ENCODE measurements around the gene PSMC2. TPM values are rescaled to one million over a fixed set of nuclear protein-coding genes. Genes with fewer than 3 reads are reported as not detected.

The PSMC2 gene
- total RNA-seq, 1 experiment from 2014 or later, result 237 TPM

DNA sequence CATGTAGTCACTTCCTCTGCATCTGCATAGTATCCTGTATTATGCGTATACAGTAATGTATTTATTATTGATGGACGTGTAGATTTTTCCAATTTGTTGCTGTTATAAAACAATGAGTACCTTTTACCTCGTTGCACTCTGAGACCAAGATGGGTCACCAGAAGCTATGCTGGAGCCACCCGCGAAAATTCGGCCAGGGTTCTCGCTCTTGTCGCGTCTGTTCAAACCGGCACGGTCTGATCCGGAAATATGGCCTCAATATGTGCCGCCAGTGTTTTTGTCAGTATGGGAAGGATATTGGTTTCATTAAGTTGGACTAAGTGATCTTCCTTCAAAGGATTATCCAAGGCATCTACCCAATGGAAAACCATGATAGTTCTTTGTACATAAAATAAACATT, 1.0 kb downstream of the PSMC2 start:
- peaks cover 40% of the 10 kb centered on the region for H4K20me1 ChIP-seq (ENCODE audit: low read length)
- ATAC-seq, result no peak
- POLR2A ChIA-PET (ENCODE audit: unreplicated experiment), result no interaction called here
- H2AFZ ChIP-seq (ENCODE audit: low read length), result no peak overlapping the region
- intact Hi-C loops (cut with micrococcal nuclease), result loop anchor here (1.0 to 10.0 kb wide), 3 partner anchors 41 to 204 kb away; partner anchors contain the start of gene NAPEPLD
- CTCF ChIA-PET, result no interaction called here
- BruUV-seq (replicated peaks), result no TSS peak
- no peaks in the 10 kb centered on the region for H3K9me3 ChIP-seq (ENCODE audit: low read length)
- no peaks in the 10 kb centered on the region for H3K27me3 ChIP-seq (ENCODE audit: low read length)
- no peak for DNase-seq
- H3K36me3 ChIP-seq (ENCODE audit: low read depth, low read length), result peaks cover 13% of the 10 kb centered on the region; the same call in 1 of the 2 replicates
- TF ChIP-seq EZH2phosphoT487 (IDR thresholded peaks at IDR 0.05; ENCODE audit: borderline replicate concordance, low read length) (no peak), EZH2 (IDR thresholded peaks at IDR 0.05; ENCODE audit: low read length, unreplicated experiment) (no peak), CTCF (conservative IDR thresholded peaks at IDR 0.05; ENCODE audit: low read depth, low read length) (no peak)
- no peaks in the 10 kb centered on the region for H3F3A ChIP-seq (ENCODE audit: low read length, unreplicated experiment)
- no peaks in the 10 kb centered on the region for H3K9me2 ChIP-seq (replicated peaks; ENCODE audit: low read length)
- H3K79me2 ChIP-seq (ENCODE audit: low read length), result peaks cover 85% of the 10 kb centered on the region
- H3K9ac ChIP-seq (ENCODE audit: low read length), result peak overlapping the region; percentile 96
- peak overlapping the region; percentile 83 for H3K4me3 ChIP-seq (ENCODE audit: low read length)
- peaks cover 33% of the 10 kb centered on the region for H3K4me1 ChIP-seq (ENCODE audit: insufficient read depth, low read length)
- peak overlapping the region; percentile 90 for H3K4me2 ChIP-seq (ENCODE audit: low read length)
- no peak overlapping the region for H3K27ac ChIP-seq (ENCODE audit: low read length)

- H3F3A ChIP-seq (ENCODE audit: low read length, unreplicated experiment), result no peaks in the 10 kb centered on the region
- H3K9me2 ChIP-seq (replicated peaks; ENCODE audit: low read length), result no peaks in the 10 kb centered on the region
- no peak for ATAC-seq
- no peak overlapping the region for H3K27ac ChIP-seq (ENCODE audit: low read length)
- peaks cover 40% of the 10 kb centered on the region for H4K20me1 ChIP-seq (ENCODE audit: low read length)
- BruUV-seq (replicated peaks), result no TSS peak
- H3K27me3 ChIP-seq (ENCODE audit: low read length), result no peaks in the 10 kb centered on the region
- intact Hi-C loops (cut with micrococcal nuclease), result loop anchor here (1.0 to 10.0 kb wide), 3 partner anchors 42 to 204 kb away; partner anchors contain the start of gene NAPEPLD
- TF ChIP-seq EZH2phosphoT487 (IDR thresholded peaks at IDR 0.05; ENCODE audit: borderline replicate concordance, low read length) (no peak), EZH2 (IDR thresholded peaks at IDR 0.05; ENCODE audit: low read length, unreplicated experiment) (no peak), CTCF (conservative IDR thresholded peaks at IDR 0.05; ENCODE audit: low read depth, low read length) (no peak)
- H3K4me1 ChIP-seq (ENCODE audit: insufficient read depth, low read length), result peaks cover 33% of the 10 kb centered on the region
- POLR2A ChIA-PET (ENCODE audit: unreplicated experiment), result no interaction called here
- no peak for DNase-seq
- CTCF ChIA-PET, result no interaction called here
- H3K4me2 ChIP-seq (ENCODE audit: low read length), result peak overlapping the region; percentile 90
- peak overlapping the region; percentile 96 for H3K9ac ChIP-seq (ENCODE audit: low read length)
- no peak overlapping the region for H2AFZ ChIP-seq (ENCODE audit: low read length)
- H3K36me3 ChIP-seq (ENCODE audit: low read depth, low read length), result peaks cover 17% of the 10 kb centered on the region; the same call in 1 of the 2 replicates
- no peaks in the 10 kb centered on the region for H3K9me3 ChIP-seq (ENCODE audit: low read length)
- peaks cover 85% of the 10 kb centered on the region for H3K79me2 ChIP-seq (ENCODE audit: low read length)
- peak overlapping the region; percentile 83 for H3K4me3 ChIP-seq (ENCODE audit: low read length)
These were observed 1.5 kb downstream of the PSMC2 start for GRCh38 chr7:103348959-103349358.

DNA sequence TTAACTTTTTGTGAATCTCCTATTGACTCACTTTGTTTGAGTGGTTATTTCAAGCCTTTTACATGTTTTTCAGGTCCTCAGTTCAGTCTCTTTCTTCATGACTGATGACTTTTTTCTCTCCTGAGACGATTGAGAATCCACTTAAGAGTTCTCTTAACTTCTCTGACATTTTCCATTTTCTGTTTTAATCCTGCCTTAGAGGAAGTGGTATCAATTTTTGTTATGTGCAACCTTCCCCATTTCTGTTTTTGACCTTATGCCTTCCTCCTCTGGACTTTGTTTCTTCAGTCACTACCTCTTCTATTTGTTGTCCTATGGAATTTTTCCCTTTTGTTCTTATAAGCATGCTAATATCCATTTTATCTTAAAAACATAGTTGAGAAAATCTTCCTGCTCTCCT, 2.4 kb downstream of the PSMC2 start:
- POLR2A ChIA-PET (ENCODE audit: unreplicated experiment), result no interaction called here
- Histone ChIP-seq H3K4me1 (ENCODE audit: insufficient read depth, low read length) (peaks cover 33% of the 10 kb centered on the region), H4K20me1 (ENCODE audit: low read length) (peaks cover 40% of the 10 kb centered on the region), H3F3A (ENCODE audit: low read length, unreplicated experiment) (no peaks in the 10 kb centered on the region), H3K4me3 (ENCODE audit: low read length) (peak overlapping the region; percentile 83), H3K9me2 (replicated peaks; ENCODE audit: low read length) (no peaks in the 10 kb centered on the region), H3K9me3 (ENCODE audit: low read length) (no peaks in the 10 kb centered on the region), H3K79me2 (ENCODE audit: low read length) (peaks cover 82% of the 10 kb centered on the region), H3K4me2 (ENCODE audit: low read length) (peak overlapping the region; percentile 90), H3K27ac (ENCODE audit: low read length) (no peak overlapping the region), H3K27me3 (ENCODE audit: low read length) (no peaks in the 10 kb centered on the region), H3K36me3 (ENCODE audit: low read depth, low read length) (peaks cover 20% of the 10 kb centered on the region; the same call in 1 of the 2 replicates), H3K9ac (ENCODE audit: low read length) (no peak overlapping the region), H2AFZ (ENCODE audit: low read length) (no peak overlapping the region)
- CTCF ChIA-PET, result no interaction called here
- TF ChIP-seq CTCF (conservative IDR thresholded peaks at IDR 0.05; ENCODE audit: low read depth, low read length), result no peak
- no peak for TF ChIP-seq EZH2 (IDR thresholded peaks at IDR 0.05; ENCODE audit: low read length, unreplicated experiment)
- no peak for TF ChIP-seq EZH2phosphoT487 (IDR thresholded peaks at IDR 0.05; ENCODE audit: borderline replicate concordance, low read length)
- intact Hi-C loops (cut with micrococcal nuclease), result loop anchor here (5.0 to 10.0 kb wide), 2 partner anchors 43 to 205 kb away; partner anchors contain the start of gene NAPEPLD
- DNase-seq (no peak), ATAC-seq (no peak)
- BruUV-seq (replicated peaks), result no TSS peak
